ENCODE measurements around the gene NLGN1. TPM values are rescaled to one million over a fixed set of nuclear protein-coding genes. Genes with fewer than 3 reads are reported as not detected.

NLGN1 gene
- total and polyA plus RNA-seq, 2 of the 8 experiments (the other 6 are each of a cell fraction or from before 2014, with no cell fraction given), result 7.8 to 14.8 TPM

GRCh38 chr3:173958805-173959204 lies 561.3 kb downstream of the NLGN1 start (continued):
- TF ChIP-seq EP300 (IDR thresholded peaks at IDR 0.05; ENCODE audit: borderline replicate concordance in 1 of 2, low read depth in 2 of 2, low read length in 2 of 2) (no peak), CEBPB (IDR thresholded peaks at IDR 0.05; ENCODE audit: low read depth, low read length) (no peak), CHD7 (IDR thresholded peaks at IDR 0.05; ENCODE audit: insufficient replicate concordance, low read length) (no peak), BRCA1 (IDR thresholded peaks at IDR 0.05; ENCODE audit: low read depth, low read length) (no peak)
